ENCODE results near the gene COQ4. TPM values are rescaled to one million over a fixed set of nuclear protein-coding genes. Genes with fewer than 3 reads are reported as not detected.

Gene COQ4
- total and polyA plus RNA-seq, 7 donors: 26.4 to 80.9 (median 58.3) TPM

DNA sequence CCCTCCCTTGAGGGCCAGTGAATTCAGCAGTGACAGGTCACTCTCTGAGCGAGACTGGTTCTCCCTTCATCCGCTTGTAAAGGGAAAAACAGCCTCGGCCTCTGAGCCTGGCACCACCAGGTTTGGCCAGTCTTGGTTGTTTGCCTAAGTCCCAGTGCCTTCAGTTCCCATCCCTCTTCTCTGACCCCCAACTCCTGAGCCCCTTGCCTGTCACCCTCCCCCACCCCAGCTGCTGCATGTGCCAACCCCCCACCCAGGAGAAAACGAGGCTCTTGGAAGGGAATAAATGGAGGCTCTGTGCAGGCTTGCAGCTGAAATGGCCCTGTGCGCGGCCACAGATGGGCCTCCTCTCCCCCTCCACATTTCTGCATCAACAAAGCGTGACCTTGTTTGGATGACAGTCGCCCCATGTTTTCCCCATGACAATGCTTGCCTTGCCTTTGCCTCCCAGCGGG, 51.6 kb downstream of the COQ4 start:
- WGBS, 2 donors: 91% methylated on average over 9 of the region's 9 CpGs
- intact Hi-C loops (cut with DNase I): loop anchor here (5.0 kb wide), 1 partner anchor 178 kb away; the partner anchor contains the start of gene SPTAN1
- no peak for TF ChIP-seq POLR2A (IDR thresholded peaks at IDR 0.05)
- TF ChIP-seq, protein P1, sequence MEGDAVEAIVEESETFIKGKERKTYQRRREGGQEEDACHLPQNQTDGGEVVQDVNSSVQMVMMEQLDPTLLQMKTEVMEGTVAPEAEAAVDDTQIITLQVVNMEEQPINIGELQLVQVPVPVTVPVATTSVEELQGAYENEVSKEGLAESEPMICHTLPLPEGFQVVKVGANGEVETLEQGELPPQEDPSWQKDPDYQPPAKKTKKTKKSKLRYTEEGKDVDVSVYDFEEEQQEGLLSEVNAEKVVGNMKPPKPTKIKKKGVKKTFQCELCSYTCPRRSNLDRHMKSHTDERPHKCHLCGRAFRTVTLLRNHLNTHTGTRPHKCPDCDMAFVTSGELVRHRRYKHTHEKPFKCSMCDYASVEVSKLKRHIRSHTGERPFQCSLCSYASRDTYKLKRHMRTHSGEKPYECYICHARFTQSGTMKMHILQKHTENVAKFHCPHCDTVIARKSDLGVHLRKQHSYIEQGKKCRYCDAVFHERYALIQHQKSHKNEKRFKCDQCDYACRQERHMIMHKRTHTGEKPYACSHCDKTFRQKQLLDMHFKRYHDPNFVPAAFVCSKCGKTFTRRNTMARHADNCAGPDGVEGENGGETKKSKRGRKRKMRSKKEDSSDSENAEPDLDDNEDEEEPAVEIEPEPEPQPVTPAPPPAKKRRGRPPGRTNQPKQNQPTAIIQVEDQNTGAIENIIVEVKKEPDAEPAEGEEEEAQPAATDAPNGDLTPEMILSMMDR (IDR thresholded peaks at IDR 0.05): no peak
- no peak for TF ChIP-seq POLR2AphosphoS5 (IDR thresholded peaks at IDR 0.05)
- no peak for TF ChIP-seq EP300 (IDR thresholded peaks at IDR 0.05)

DNA sequence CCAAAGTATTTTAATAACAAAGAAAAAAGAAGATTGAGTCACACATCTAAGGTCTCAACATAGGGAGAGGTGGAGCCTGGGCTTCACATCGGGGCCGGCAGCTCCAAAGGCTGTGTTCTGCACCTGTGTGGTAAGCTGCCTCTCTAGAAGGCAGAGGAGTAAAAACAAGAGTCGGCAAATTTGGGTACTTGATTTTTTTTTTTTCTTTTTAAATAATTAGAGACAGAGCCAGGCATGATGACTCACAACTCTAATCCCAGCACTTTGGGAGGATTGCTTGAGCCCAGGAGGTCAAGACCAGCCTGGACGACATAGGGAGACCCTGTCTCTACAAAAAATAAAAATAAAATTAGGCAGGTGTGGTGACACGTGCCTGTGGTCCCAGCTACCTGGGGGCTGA, 53.2 kb downstream of the COQ4 start:
- no peak for DNase-seq
- H3K9me3 ChIP-seq: no peaks in the 10 kb centered on the region
- WGBS, 2 donors: 87% methylated on average over 5 of the region's 5 CpGs
- H3K27ac ChIP-seq: no peak overlapping the region
- peaks cover 0 to 24% (median 16%) of the 10 kb centered on the region in 4 donors for H3K4me1 ChIP-seq
- no peaks in the 10 kb centered on the region for H3K27me3 ChIP-seq
- intact Hi-C loops (cut with DNase I): no loop called here
- no peak overlapping the region for H3K4me3 ChIP-seq
- peaks cover 6 to 49% (median 6%) of the 10 kb centered on the region in 4 donors for H3K36me3 ChIP-seq
- TF ChIP-seq POLR2A (IDR thresholded peaks at IDR 0.05): no peak
- TF ChIP-seq POLR2AphosphoS5 (IDR thresholded peaks at IDR 0.05): no peak
- no peak for TF ChIP-seq EP300 (IDR thresholded peaks at IDR 0.05)
- TF ChIP-seq, protein P1 (IDR thresholded peaks at IDR 0.05): no peak

More for the DNA sequence above, 51.6 kb downstream of the COQ4 start:
- H3K36me3 ChIP-seq: peaks cover 3 to 33% (median 6%) of the 10 kb centered on the region in 4 donors
- H3K27me3 ChIP-seq: no peaks in the 10 kb centered on the region
- H3K4me3 ChIP-seq: no peak overlapping the region
- H3K4me1 ChIP-seq: peaks cover 0 to 32% (median 23%) of the 10 kb centered on the region in 4 donors
- no peaks in the 10 kb centered on the region for H3K9me3 ChIP-seq
- no peak overlapping the region for H3K27ac ChIP-seq
- no peak for DNase-seq

DNA sequence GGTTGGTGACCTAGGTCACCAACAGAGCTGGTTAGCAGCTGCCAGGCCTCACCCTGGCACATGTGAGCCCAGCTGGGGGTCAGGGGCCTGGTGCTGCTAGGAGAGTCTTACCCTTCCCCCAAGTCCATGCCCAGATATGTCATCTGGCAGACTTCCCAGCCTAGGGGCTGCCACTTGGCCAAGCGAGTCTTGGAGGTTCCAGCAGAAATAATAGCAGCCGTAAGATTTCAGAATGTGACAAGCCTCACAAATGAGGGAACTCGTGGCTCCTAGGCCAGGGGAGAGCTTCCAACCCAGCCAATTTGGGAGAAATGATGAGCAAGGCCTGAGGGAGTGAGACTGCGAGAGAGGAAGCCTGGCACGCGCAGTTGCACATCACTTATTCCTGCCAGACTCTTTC, 59.6 kb downstream of the COQ4 start:
- WGBS, 2 donors: 84 to 89% methylated on average over 6 of the region's 6 CpGs
- DNase-seq: no peak
- no peak for TF ChIP-seq POLR2AphosphoS5 (IDR thresholded peaks at IDR 0.05)
- TF ChIP-seq POLR2A (IDR thresholded peaks at IDR 0.05): no peak
- TF ChIP-seq EP300 (IDR thresholded peaks at IDR 0.05): no peak
- TF ChIP-seq, protein P1 (IDR thresholded peaks at IDR 0.05): no peak
- no peak overlapping the region for H3K4me3 ChIP-seq
- no peaks in the 10 kb centered on the region for H3K27me3 ChIP-seq
- no peaks in the 10 kb centered on the region for H3K4me1 ChIP-seq
- H3K27ac ChIP-seq: no peak overlapping the region
- intact Hi-C loops (cut with DNase I): no loop called here
- H3K36me3 ChIP-seq: peaks cover 6 to 75% (median 21%) of the 10 kb centered on the region in 4 donors
- H3K9me3 ChIP-seq: no peaks in the 10 kb centered on the region

- peaks cover 8 to 77% (median 30%) of the 10 kb centered on the region in 4 donors for H3K36me3 ChIP-seq
- H3K9me3 ChIP-seq: no peaks in the 10 kb centered on the region
- H3K27me3 ChIP-seq: no peaks in the 10 kb centered on the region
- no peak overlapping the region for H3K27ac ChIP-seq
- DNase-seq: no peak
- intact Hi-C loops (cut with DNase I): no loop called here
- H3K4me3 ChIP-seq: no peak overlapping the region
- no peak for TF ChIP-seq EP300 (IDR thresholded peaks at IDR 0.05)
- TF ChIP-seq, protein P1 (IDR thresholded peaks at IDR 0.05): no peak
- no peak for TF ChIP-seq POLR2AphosphoS5 (IDR thresholded peaks at IDR 0.05)
- TF ChIP-seq POLR2A (IDR thresholded peaks at IDR 0.05): no peak
- no peaks in the 10 kb centered on the region for H3K4me1 ChIP-seq
- WGBS, 2 donors: 86 to 91% methylated on average over 9 of the region's 9 CpGs
Observed at GRCh38 chr9:128383007-128383753, 60.5 kb downstream of the COQ4 start.

Other genes with a start within 250 kb of the COQ4 start
- 100 to 1,000 TPM in 2 of 4 donors, 10 to 100 TPM in 2; 60.0 to 119 (median 97.5) TPM for gene PTGES2, start 195.1 kb upstream of the COQ4 start, total RNA-seq
- 10 to 100 TPM; 56.5 to 82.2 (median 66.1) TPM for gene PTGES2, start 195.1 kb upstream of the COQ4 start, polyA plus RNA-seq
- gene LCN2, start 173.4 kb upstream of the COQ4 start, total RNA-seq: not detected
- 1,000 to 10,000 TPM in 1 of 3 donors, 10 to 100 TPM in 1, 1 to 10 TPM in 1; 9.6 to 1,818 (median 79.8) TPM for gene LCN2, start 173.4 kb upstream of the COQ4 start, polyA plus RNA-seq
- gene BBLN, start 162.6 kb upstream of the COQ4 start, total RNA-seq: 100 to 1,000 TPM; 158 to 273 (median 204) TPM
- gene BBLN, start 162.6 kb upstream of the COQ4 start, polyA plus RNA-seq: 100 to 1,000 TPM; 111 to 123 (median 113) TPM
- gene CIZ1, start 131.3 kb upstream of the COQ4 start, total RNA-seq: 100 to 1,000 TPM in 1 of 4 donors, 10 to 100 TPM in 3; 60.2 to 116 (median 68.5) TPM
- 10 to 100 TPM; 25.7 to 58.3 (median 46.8) TPM for gene CIZ1, start 131.3 kb upstream of the COQ4 start, polyA plus RNA-seq
- 10 to 100 TPM in 2 of 4 donors, 1 to 10 TPM in 2; 7.7 to 40.2 (median 12.9) TPM for gene DNM1, start 119.5 kb upstream of the COQ4 start, total RNA-seq
- gene DNM1, start 119.5 kb upstream of the COQ4 start, polyA plus RNA-seq: 1 to 10 TPM in 2 of 3 donors, under 1 TPM in 1; 0.46 to 9.3 (median 1.2) TPM
- 100 to 1,000 TPM in 1 of 4 donors, 10 to 100 TPM in 3; 76.0 to 104 (median 86.5) TPM for gene GOLGA2, start 46.8 kb upstream of the COQ4 start, total RNA-seq
- gene GOLGA2, start 46.8 kb upstream of the COQ4 start, polyA plus RNA-seq: 10 to 100 TPM; 48.1 to 82.7 (median 50.5) TPM
- 10 to 100 TPM; 18.0 to 35.7 (median 23.4) TPM for gene SWI5, start 46.6 kb upstream of the COQ4 start, total RNA-seq
- 10 to 100 TPM; 23.4 to 27.3 (median 24.1) TPM for gene SWI5, start 46.6 kb upstream of the COQ4 start, polyA plus RNA-seq
- gene TRUB2, start 392 bp upstream of the COQ4 start, total RNA-seq: 10 to 100 TPM in 1 of 4 donors, 1 to 10 TPM in 3; 7.6 to 14.1 (median 9.1) TPM
- gene TRUB2, start 392 bp upstream of the COQ4 start, polyA plus RNA-seq: 10 to 100 TPM; 16.7 to 20.8 (median 18.0) TPM
- gene SLC27A4, start 17.7 kb downstream of the COQ4 start, total RNA-seq: 10 to 100 TPM; 10.7 to 18.0 (median 12.0) TPM
- gene SLC27A4, start 17.7 kb downstream of the COQ4 start, polyA plus RNA-seq: 10 to 100 TPM in 2 of 3 donors, 1 to 10 TPM in 1; 6.0 to 45.1 (median 14.3) TPM
- 10 to 100 TPM; 16.3 to 25.1 (median 20.4) TPM for gene URM1, start 48.5 kb downstream of the COQ4 start, total RNA-seq
- 10 to 100 TPM; 41.8 to 73.3 (median 60.1) TPM for gene URM1, start 48.5 kb downstream of the COQ4 start, polyA plus RNA-seq
- 10 to 100 TPM; 18.2 to 28.5 (median 19.8) TPM for gene CERCAM, start 98.0 kb downstream of the COQ4 start, total RNA-seq
- 1 to 10 TPM; 4.2 to 7.1 (median 4.6) TPM for gene CERCAM, start 98.0 kb downstream of the COQ4 start, polyA plus RNA-seq
- gene ODF2, start 133.2 kb downstream of the COQ4 start, total RNA-seq: 10 to 100 TPM; 13.6 to 28.2 (median 20.2) TPM
- gene ODF2, start 133.2 kb downstream of the COQ4 start, polyA plus RNA-seq: 10 to 100 TPM in 1 of 3 donors, 1 to 10 TPM in 2; 4.6 to 22.0 (median 6.0) TPM
- 10 to 100 TPM; 17.6 to 29.4 (median 20.9) TPM for gene GLE1, start 181.9 kb downstream of the COQ4 start, total RNA-seq
- 10 to 100 TPM; 19.8 to 24.6 (median 20.8) TPM for gene GLE1, start 181.9 kb downstream of the COQ4 start, polyA plus RNA-seq
- 100 to 1,000 TPM; 150 to 306 (median 163) TPM for gene SPTAN1, start 229.7 kb downstream of the COQ4 start, total RNA-seq
- 100 to 1,000 TPM in 1 of 3 donors, 10 to 100 TPM in 2; 43.5 to 154 (median 57.7) TPM for gene SPTAN1, start 229.7 kb downstream of the COQ4 start, polyA plus RNA-seq